NCI-H2196 treated with DMSO at 0.1 percent for 48 hours (cell line): ENCODE measurements around the gene KDM5D.

Experiments
- DNase-seq: peaks from one replicate; lab custom pipeline; 2025; ENCODE audit not compliant: unreplicated experiment; lab: John Stamatoyannopoulos, UW

Gene KDM5D

DNA sequence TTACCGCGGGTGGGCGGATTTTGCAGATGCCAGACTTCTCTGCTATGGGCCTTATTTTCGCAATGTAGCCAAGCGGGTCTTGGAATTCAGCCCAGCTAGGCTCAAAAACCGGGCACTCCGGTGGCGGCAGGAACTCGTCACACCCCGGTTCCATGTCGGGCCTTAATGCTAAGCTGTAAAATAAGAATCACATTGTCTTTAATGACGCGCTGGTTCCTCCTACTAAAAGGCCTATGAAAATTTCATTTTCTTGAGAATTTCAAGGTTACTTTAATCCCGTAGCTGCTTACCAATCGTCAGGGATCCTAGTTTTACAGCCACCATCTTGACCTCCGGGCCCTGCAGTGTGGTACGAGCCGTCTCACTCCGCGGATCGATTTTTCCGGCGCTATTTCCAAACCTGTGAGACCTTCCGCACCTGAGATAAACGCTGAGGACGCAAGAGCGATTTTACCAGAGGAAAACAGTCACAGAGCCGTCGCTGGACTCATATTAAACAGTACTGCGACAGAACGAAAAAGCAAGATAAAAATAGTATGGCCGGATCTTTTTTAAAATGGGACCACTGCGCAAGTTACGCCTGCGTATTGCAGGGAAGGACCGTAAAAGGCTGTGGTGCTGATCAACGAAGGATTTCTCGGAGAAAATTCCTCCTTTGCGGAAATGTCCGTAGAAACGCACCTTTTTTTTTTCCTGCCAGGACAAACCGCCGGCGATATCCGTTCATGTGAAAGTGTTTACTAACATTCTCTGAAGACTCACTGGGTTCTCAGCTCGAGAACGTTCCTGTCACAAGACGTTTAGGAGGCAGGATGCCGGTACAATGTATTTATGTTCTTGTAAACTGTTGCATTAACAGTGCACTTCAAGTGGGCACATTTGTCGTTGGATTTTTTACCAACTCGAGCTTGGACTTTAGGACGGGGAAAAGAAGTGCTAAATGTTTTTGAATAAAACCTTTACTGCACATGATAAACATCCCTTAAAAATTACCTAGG lies at the start of gene KDM5D:
KDM5D (minus strand) TSS at position 346 of the 998 bp plus-strand sequence; CDS start at position 154, 192 bp downstream.
- peak; percentile 74 for DNase-seq

DNA sequence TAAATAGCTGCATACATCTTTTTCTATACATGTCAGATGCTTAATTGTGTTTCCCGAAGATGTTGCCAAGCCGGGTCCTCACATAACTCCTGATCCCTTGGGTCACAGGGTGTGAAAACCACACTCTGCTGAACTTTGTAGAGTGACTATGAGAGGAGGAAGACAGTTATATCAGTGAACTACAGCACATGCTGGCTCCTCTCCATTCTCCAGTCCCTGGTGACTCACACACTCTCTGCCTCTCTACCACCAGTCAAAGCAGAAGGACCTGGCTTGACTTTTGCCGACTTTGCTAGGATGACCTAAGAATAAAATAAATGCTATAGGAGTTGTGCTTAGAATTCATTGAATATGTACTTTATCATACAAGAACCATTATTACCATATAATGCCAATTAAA lies 23.8 kb upstream of the KDM5D start:
- no peak for DNase-seq

DNA sequence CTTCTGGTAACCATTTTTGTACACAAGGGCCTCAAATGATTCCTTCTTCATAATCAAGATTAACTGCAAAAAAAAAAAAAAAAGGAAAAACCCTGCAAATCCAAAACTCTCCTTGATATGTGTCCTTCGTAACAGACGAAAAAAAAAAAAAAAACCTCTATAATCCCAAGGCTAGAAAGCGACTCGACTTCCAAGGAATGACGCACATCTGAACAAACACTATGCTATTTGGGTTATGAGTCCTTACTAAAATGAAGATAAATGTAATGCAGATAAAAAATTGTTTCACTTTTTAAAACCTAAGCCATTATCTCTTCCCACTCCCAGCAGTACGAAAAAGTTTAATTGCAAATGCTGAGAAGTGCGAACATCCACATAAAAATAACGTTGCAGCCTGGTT lies 1.2 kb downstream of the KDM5D start:
- no peak for DNase-seq

DNA sequence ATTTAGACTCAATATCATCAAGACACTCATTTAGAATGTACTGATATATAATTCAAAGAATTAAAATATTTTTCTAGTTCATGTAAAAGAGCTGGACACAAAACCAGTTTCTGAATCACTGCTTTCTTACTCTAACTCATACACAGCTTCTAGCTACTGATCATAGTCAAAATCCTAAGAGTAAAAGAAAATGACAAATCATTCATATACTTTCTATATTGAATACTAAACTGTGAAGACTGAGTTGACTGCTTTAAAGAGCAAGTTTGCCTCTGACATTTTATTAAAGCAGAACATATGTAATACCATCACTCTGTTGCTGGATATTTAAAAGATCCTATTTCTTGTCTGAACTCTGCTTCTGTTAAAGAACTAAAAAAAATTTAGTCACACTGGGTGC lies 2.4 kb downstream of the KDM5D start:
- no peak for DNase-seq

DNA sequence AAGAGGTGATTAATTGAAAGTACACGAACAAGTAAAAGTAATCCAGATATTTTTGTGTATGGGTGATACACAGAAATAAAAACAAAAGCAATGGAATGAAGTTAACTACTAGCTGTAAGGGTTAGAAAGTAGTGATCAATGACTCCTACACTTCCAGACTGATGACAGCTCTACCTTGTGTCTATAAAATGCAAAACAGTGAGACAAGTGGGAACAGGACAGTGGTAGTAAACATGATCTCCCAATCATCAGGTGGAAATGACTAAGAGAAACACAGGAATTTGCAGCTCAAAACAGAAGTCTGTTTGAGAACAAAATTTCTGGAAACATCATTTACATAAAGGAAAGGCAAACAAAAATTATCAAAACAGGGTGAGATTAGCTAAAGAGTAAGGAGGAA lies 10.1 kb downstream of the KDM5D start:
- DNase-seq = no peak

DNA sequence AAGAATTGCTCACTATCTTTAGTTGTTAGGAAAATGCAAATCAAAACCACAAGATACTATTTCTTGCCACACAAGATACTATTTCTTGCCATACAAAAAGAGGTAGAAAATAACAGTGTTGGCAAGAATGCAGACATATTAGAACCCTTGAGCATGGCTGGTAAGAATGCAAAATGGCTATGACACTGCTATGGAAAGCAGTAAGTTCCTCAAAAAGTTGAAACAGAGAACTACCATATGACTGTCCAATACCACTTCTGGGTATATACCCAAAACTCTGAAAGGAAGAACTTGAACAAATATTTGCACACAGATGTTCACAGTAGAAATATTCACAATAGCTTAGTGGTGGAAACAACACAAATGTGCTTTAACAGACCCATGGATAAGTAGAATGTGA lies 26.6 kb downstream of the KDM5D start:
- DNase-seq = no peak

DNA sequence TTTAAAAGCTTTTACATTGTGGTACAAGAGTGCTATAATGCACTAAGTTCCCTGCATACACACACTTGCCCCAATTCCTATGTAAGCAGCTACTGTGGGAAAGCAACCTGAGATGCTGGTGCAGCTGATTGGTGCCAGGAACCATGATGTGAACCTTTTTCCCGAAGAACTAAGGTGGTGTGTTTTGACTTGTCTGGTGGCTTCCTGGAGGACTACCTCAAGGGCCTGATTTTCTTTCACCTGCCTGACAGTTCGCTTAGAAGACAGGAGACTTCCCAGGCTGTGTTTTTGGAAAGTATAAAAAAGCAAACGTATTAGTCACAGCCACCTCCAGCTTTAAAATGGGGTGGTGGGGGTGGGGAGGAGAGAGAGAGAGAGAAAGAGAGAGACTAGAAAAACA lies 27.4 kb downstream of the KDM5D start:
- DNase-seq = no peak

DNA sequence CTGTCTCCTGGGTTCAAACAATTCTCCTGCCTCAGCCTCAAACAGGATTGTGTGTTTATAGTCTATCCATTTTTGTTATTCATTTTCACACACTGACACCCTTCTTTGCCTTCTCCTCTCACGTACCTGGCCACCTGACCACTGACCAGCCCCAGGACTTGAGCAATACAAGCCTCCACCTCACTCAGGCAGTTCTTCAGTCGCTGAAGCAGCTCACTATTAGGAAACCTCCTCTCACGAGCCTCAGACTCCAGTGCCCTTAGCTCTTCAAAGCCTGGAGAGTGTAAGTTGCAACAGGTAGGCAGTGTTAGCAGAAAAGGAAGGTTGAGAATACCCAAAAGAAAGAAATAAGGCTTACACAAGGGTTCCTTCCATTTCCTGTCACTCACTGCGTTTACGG lies 29.3 kb downstream of the KDM5D start:
- no peak for DNase-seq

DNA sequence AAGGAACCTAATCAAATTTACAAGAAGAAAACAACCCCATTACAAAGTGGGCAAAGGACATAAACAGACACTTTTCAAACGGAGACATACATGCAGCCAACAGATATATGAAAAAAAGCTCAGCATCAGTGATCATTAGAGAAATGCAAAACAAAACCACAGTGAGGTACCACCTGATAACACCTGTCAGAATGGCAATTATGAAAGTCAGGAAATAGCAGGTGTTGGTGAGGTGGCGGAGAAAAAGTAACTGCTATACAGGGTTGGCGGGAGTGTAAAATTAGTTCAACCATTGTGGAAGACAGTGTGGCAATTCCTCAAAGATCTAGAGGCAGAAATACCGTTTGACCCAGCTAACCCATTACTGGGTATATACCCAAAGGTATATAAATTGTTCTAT lies 31.1 kb downstream of the KDM5D start:
- no peak for DNase-seq

DNA sequence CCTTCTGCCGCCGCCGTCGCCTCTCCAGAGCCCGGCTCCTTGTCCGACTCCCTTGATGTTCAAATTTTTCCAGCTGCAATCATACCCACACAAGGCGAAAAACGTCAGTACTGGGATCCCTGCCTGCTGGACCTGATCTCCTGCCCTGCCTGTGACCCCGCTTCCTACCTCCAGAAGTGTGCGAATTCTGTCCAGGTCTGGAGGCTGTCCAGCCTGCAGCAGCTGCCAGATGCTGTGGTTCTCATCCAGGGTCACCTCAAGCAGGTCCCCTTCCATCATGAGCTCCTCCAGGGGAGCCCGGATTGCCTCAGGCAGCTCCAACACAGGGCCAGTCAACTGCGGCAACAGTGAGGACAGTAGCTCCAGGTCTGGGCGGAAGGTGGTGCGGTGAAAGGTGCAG lies 38.3 kb downstream of the KDM5D start:
- DNase-seq = no peak

DNA sequence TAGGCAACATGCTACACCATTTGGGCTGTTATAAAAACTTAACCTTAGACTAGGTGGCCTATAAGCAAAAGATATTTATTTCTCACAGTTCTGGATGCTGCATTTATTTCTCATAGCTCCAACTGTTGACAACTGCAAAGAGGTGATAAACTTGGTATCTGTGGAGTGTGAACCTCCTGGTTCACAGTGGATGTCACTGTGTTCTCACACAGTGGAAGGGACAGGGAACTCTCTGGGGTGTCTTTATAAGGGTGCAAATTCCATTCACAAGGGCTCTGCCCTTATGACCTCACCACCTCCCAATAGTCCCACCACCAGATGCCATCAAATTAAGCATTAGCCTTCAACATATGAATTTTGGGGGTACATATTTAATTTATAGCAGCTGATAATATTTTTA lies 46.0 kb downstream of the KDM5D start:
- DNase-seq = no peak

DNA sequence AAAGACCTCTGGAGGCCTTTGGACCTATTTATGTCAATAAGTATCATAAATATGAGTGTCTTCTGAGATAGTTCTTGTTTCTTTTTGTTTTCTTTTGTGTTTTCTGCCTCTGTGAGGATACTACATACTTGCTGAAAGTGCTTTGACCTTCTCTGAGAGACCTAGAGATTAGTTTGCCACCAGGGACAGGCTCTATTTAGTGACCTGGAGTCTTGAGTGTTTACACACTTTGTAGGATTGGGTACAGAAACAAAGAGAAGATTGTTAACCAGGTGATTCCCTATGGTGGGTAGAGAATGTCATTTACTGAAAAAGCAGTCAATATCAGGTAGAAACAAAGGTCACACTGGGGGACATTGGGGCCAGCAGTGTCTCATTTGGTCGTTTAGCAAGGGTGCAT lies 63.7 kb downstream of the KDM5D start:
- no peak for DNase-seq
